RWPE2 (cell line): ENCODE data around the gene ARHGAP9.

Experiments used
- ATAC-seq: fragments of 200-7000 bp; cut with Tn5 transposase; 3 replicates; pipeline ENCODE4 v1.9.1; 2021; ENCODE audit warnings: low read depth
- DNase-seq: peaks from one replicate; pipeline ENCODE4 v3.0.0-alpha.2; 2020; ENCODE audit warnings: low spot score
- H3K27ac ChIP-seq: fragments of 450-650 bp; 2 replicates; pipeline ENCODE4 v1.5.1; 2017; ENCODE audit warnings: mild to moderate bottlenecking; ENCODE audit not compliant: poor library complexity, severe bottlenecking
- H3K27me3 ChIP-seq: fragments of 250-450 bp; sonication (Bioruptor Pico); 2 replicates; pipeline ENCODE4 v1.5.1; 2021; ENCODE audit warnings: mild to moderate bottlenecking, moderate library complexity; ENCODE audit not compliant: insufficient read depth, poor library complexity, severe bottlenecking
- H3K36me3 ChIP-seq: fragments of 250-450 bp; sonication (Bioruptor Pico); 2 replicates; pipeline ENCODE4 v1.5.1; 2020; ENCODE audit warnings: low read depth, mild to moderate bottlenecking, moderate library complexity
- H3K4me1 ChIP-seq: fragments of 250-450 bp; sonication (Bioruptor Pico); 2 replicates; pipeline ENCODE4 v1.5.1; 2021; ENCODE audit warnings: mild to moderate bottlenecking, moderate library complexity; ENCODE audit not compliant: insufficient read depth, poor library complexity, severe bottlenecking
- H3K4me3 ChIP-seq: fragments of 250-450 bp; sonication (Bioruptor Pico); 2 replicates; pipeline ENCODE4 v1.5.1; 2021; ENCODE audit warnings: mild to moderate bottlenecking, moderate library complexity; ENCODE audit not compliant: severe bottlenecking
- H3K9me3 ChIP-seq: fragments of 250-450 bp; sonication (Bioruptor Pico); 2 replicates; pipeline ENCODE4 v1.5.1; 2021; ENCODE audit warnings: mild to moderate bottlenecking, moderate library complexity; ENCODE audit not compliant: severe bottlenecking
- TF ChIP-seq, protein P1 (sequence below): fragments of 450-650 bp; IDR thresholded peaks from one replicate; pipeline ENCODE4 v1.5.1; 2017; ENCODE audit warnings: mild to moderate bottlenecking, moderate library complexity; ENCODE audit not compliant: poor library complexity, severe bottlenecking

The ARHGAP9 gene

GRCh38 chr12:57526477-57527126 lies 46.9 kb upstream of the ARHGAP9 start:
- Histone ChIP-seq H3K4me1 (peaks cover 9% of the 10 kb centered on the region), H3K9me3 (no peaks in the 10 kb centered on the region), H3K4me3 (no peak overlapping the region), H3K36me3 (peaks cover 69% of the 10 kb centered on the region), H3K27me3 (no peaks in the 10 kb centered on the region), H3K27ac (no peak overlapping the region)
- TF ChIP-seq, protein P1, sequence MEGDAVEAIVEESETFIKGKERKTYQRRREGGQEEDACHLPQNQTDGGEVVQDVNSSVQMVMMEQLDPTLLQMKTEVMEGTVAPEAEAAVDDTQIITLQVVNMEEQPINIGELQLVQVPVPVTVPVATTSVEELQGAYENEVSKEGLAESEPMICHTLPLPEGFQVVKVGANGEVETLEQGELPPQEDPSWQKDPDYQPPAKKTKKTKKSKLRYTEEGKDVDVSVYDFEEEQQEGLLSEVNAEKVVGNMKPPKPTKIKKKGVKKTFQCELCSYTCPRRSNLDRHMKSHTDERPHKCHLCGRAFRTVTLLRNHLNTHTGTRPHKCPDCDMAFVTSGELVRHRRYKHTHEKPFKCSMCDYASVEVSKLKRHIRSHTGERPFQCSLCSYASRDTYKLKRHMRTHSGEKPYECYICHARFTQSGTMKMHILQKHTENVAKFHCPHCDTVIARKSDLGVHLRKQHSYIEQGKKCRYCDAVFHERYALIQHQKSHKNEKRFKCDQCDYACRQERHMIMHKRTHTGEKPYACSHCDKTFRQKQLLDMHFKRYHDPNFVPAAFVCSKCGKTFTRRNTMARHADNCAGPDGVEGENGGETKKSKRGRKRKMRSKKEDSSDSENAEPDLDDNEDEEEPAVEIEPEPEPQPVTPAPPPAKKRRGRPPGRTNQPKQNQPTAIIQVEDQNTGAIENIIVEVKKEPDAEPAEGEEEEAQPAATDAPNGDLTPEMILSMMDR: no peak
- DNase-seq (no peak), ATAC-seq (no peak)

GRCh38 chr12:57525615-57526383 lies 46.1 kb upstream of the ARHGAP9 start:
- TF ChIP-seq, protein P1: no peak
- H3K9me3 ChIP-seq: no peaks in the 10 kb centered on the region
- H3K4me3 ChIP-seq: no peak overlapping the region
- no peaks in the 10 kb centered on the region for H3K27me3 ChIP-seq
- ATAC-seq: no peak
- H3K4me1 ChIP-seq: peaks cover 17% of the 10 kb centered on the region
- H3K36me3 ChIP-seq: peaks cover 61% of the 10 kb centered on the region
- DNase-seq: no peak
- no peak overlapping the region for H3K27ac ChIP-seq

DNA sequence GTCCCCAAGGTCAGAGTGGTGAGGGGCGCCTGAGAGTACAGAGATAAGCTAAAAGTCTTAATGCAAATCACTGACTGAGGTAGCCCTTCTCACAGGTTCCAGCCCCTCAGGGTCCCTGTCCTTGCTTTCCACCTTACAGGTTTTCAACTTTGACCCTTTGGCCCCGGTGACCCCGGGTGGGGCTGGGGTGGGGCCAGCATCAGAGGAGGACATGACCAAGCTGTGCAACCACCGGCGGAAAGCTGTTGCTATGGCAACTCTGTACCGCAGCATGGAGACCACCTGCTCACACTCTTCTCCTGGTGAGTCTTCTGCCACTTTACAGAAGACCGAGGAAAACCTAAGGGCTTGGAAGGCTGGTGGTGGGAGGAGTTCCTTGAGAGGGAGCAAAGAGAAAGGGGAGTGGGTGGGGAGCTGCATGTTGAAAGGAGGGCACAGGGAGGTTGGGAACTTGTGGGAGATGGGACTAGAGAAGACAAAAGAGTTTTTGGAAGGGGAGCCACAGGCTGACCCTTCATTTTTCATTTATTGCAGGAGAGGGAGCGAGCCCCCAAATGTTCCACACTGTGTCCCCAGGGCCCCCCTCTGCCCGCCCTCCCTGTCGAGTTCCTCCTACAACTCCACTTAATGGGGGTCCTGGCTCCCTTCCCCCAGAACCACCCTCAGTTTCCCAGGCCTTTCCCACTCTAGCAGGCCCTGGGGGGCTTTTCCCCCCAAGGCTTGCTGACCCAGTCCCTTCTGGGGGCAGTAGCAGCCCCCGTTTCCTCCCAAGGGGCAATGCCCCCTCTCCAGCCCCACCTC lies 45.3 kb upstream of the ARHGAP9 start:
- Histone ChIP-seq H3K27ac (no peak overlapping the region), H3K4me3 (no peak overlapping the region), H3K9me3 (no peaks in the 10 kb centered on the region), H3K4me1 (peaks cover 18% of the 10 kb centered on the region), H3K27me3 (no peaks in the 10 kb centered on the region), H3K36me3 (peaks cover 55% of the 10 kb centered on the region)
- no peak for ATAC-seq
- DNase-seq: no peak
- TF ChIP-seq, protein P1: no peak

DNA sequence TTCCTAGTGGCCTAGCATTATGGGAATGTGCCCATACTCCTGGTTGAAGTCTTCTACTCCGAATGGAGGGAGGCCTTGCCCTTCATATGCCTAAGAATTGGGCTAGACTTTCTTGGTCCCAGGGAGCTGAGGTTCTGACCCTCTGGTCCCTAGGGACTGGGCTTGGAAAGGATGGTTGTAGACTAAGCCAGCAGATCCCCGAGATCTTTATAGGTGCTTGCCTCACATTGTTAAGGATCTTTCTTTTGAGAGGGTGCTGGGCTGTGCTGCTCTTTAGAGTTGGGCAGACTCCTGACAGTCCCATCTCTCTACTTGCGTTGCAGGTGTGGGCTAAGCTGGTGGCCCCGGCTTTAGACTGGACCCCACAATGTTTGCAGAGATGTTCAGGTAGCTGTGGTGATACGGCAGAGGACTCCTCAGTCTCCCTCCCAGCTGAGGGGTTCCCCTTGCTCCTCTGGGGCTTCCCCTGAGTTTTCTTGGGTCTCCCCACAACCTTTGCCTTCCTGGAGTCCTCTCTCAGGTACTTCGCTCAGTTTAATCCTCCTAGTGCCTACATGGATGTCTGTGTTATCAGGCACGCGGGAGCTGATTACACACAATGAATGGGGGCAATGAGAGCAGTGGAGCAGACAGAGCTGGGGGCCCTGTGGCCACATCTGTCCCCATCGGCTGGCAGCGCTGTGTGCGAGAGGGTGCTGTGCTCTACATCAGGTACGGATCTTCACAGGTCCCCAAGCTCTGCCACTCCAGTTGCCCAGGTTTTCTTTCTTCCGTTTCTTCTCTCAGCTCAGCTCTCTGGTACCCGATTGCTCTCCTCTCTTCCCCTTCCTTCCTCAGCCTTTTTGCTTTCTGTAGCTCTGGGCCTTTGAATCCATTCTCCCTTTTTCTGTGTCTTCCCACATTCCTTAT lies 44.3 kb upstream of the ARHGAP9 start:
- peaks cover 18% of the 10 kb centered on the region for H3K4me1 ChIP-seq
- H3K9me3 ChIP-seq: no peaks in the 10 kb centered on the region
- H3K27ac ChIP-seq: peak overlapping the region; percentile 90
- H3K27me3 ChIP-seq: no peaks in the 10 kb centered on the region
- peaks cover 58% of the 10 kb centered on the region for H3K36me3 ChIP-seq
- peak overlapping the region; percentile 60 for H3K4me3 ChIP-seq
- ATAC-seq (no peak), DNase-seq (no peak)
- TF ChIP-seq, protein P1: no peak
